Endothelial cell of hepatic sinusoid (primary cell): ENCODE measurements around the gene SUCO.
"Not testable (repeated sequence)": the region's sequence is repeated elsewhere in the genome, so short reads cannot be mapped to it uniquely, and the experiment has no call there.

Source experiments
- in situ Hi-C: cut with HindIII; loops from 2 replicates; pipeline ENCODE4 v1.10.0; 2017; ENCODE audit warnings: low sequenced_read_pairs

SUCO gene

DNA sequence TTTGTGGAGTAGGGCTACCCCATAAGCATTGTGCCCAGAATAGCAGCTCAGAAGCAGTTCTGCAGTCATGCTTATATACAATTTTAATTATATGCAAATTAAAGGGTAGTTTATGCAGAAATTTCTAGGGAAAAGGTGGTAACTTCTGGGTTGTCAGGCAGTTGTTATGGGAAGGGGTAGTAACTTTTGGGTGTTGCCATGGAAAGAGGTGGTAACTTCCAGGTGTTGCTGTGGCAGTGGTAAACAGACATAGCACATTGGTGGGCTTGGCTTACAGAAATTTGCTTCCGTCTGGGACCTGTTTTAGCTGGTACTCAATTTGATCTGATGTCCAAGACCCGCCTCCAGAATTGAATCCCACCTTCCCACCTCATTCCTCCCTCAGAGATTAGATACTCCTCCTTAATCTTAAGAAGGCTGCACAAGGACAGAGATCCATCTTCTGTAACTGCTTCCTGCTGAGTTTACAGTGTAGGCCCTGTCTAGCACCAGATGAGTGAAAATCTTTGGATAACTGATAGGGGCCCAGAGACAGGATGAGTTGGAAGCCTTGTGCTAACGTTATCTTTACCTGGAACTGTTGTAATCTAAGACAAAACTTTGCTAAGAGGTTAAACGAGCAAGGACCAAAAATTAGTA, 26.7 kb downstream of the SUCO start:
- in situ Hi-C loops: no loop called here

- in situ Hi-C loops: no loop called here
Observed at GRCh38 chr1:172561252-172561651, 28.3 kb downstream of the SUCO start.

- in situ Hi-C loops: no loop called here
Observed at GRCh38 chr1:172566196-172566997, 33.4 kb downstream of the SUCO start.

GRCh38 chr1:172567720-172568119, 34.8 kb downstream of the SUCO start:
- in situ Hi-C loops: no loop called here

DNA sequence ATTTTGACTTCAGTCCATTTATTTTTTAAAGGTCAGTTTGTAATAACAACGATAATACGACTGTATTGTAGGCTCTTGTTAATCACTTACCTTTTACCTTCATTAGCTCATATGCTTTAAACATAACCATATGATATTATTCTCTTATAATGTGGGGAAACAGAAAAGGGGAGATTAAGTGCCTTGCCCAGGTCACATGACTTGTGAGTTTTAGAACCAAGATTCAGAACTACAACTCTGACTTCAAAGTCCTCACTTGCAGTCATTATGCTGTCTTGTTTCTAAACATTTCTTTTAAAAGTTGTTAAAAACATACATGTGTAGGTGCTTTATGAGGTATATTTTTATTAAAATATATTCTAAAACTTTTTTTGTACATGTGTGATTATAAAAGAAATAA, 41.1 kb downstream of the SUCO start:
- in situ Hi-C loops: no loop called here

- in situ Hi-C loops: no loop called here
Observed at GRCh38 chr1:172578586-172578985, 45.6 kb downstream of the SUCO start.

DNA sequence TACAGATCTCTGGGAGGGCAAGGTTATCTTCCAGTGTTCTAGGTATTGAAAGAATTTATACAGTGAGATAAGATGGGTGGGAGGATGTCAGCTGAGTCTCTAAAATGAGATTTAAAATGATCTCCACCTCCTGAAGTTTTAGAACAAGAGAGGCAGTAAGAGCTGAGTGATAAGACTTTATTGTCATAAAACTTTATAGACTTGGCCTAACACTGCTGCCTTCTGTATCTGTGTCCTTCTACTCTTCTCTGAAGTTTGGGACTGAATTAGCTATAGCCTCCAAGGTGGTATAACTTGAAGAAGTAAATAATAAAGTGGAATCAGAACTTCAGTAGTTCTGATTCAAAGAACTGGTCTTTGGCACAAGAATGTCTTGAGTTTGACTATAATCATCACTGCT, 48.3 kb downstream of the SUCO start:
- in situ Hi-C loops: no loop called here

- in situ Hi-C loops: no loop called here
Observed at GRCh38 chr1:172581779-172582178, 48.8 kb downstream of the SUCO start.

GRCh38 chr1:172582889-172583288, 49.9 kb downstream of the SUCO start:
- in situ Hi-C loops: no loop called here

GRCh38 chr1:172585348-172585747, 52.4 kb downstream of the SUCO start:
- in situ Hi-C loops: loop anchor here (5.0 kb wide), 1 partner anchor 72 kb away; the partner anchor contains the start of gene FASLG

DNA sequence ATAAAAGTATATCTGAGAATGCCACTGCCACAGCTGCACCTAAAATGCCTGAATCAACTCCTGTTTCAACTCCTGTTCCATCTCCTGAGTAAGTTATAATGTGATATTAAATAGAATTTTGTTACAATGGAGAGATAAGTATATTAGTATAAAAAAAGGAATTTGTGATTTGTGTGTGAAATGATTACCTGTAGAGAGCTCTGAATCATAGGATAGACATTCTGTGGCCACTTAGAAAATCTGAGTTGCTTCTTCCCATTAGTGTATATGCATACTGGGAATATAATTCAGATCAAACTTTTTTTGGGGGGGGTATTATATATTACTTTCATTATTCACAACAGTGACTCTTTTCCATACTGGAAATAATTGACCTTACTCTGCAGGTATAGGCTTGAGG, 52.9 kb downstream of the SUCO start:
- in situ Hi-C loops: loop anchor here (5.0 kb wide), 1 partner anchor 71 kb away; the partner anchor contains the start of gene FASLG

- in situ Hi-C loops: loop anchor here (5.0 kb wide), 1 partner anchor 69 kb away; the partner anchor contains the start of gene FASLG
Observed at GRCh38 chr1:172588296-172589291, 55.6 kb downstream of the SUCO start.

DNA sequence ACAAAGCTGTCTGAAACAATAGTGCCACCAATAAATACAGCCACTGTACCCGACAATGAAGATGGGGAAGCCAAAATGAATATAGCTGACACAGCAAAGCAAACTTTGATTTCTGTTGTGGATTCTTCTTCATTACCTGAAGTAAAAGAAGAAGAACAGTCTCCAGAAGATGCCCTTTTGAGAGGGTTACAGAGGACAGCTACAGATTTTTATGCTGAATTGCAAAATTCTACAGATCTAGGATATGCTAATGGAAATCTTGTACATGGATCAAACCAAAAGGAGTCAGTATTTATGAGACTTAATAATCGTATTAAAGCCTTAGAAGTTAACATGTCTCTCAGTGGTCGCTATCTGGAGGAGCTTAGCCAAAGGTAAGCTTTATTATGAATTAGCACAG, 56.6 kb downstream of the SUCO start:
- in situ Hi-C loops: loop anchor here (5.0 kb wide), 1 partner anchor 68 kb away; the partner anchor contains the start of gene FASLG

GRCh38 chr1:172591429-172591828, 58.5 kb downstream of the SUCO start:
- in situ Hi-C loops: not testable (repeated sequence)

DNA sequence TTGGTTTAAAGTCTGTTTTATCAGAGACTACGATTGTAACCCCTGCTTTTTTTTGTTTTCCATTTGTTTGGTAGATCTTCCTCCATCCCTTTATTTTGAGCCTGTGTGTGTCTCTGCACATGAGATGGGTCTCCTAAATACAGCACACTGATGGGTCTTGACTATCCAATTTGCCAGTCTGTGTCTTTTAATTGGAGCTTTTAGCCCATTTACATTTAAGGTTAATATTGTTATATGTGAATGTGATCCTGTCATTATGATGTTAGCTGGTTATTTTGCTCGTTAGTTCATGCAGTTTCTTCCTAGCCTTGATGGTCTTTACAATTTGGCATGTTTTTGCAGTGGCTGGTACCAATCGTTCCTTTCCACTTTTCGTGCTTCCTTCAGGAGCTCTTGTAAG, 62.1 kb downstream of the SUCO start:
- in situ Hi-C loops: not testable (repeated sequence)

- in situ Hi-C loops: not testable (repeated sequence)
Observed at GRCh38 chr1:172596782-172597181, 63.8 kb downstream of the SUCO start.

DNA sequence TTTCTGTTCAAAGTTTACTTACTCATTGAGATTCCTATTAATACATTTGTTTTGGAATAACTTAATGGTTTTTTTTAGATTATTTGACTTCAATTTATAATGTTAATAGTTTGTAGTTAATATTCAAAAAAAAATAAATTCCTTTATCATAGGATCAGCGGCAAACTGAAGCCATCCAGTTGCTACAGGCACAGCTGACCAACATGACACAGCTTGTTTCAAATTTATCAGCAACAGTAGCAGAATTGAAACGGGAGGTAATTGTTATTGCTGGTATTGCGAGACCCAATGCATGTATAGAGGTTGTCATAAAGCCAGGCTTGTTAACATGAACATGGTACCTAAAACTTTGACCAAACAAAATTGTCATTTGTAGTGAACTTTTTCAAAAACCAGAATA, 67.0 kb downstream of the SUCO start:
- in situ Hi-C loops: no loop called here

DNA sequence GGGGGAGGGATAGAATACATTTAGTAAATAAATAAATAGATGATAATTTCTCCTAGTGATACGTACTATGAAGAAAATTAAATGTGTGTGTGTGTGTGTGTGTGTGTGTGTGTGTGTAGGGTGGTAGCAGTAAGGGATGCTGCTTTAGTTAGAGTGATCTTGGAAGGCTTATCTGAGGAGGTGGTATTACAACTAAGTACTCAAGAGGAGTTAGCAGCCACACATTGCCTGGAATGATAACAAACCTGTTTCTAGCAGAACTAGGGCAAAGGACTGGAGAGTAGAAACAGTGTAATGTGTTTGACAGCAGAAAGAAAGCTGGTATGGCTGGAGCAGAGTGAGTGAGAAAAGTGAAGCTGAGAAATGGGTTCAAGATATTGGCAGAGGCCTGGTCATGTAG, 67.7 kb downstream of the SUCO start:
- in situ Hi-C loops: no loop called here

DNA sequence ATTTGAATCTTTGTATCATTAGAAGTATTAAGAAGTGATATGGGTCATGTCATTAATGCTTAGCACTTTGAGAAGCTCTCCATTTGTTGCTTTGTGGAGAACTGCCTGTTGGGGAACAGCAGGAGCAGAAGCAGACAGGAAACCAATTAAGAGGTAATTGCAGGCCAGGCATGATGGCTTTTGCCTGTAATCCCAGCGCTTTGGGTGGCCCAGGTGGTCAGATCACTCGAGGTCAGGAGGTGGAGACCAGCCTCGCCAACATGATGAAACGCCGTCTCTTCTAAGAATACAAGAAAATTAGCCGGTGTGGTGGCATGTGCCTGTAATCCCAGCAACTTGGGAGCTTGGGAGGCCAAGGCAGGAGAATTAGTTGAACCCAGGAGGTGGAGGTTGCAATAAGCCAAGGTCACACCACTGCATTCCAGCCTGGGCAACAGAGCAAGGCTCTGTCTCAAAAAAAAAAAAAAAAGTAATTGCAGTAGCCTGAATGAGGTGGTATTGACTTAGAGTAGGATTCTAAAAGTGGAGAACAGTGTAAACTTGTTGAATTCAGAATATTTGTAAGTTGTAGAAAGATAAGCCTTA, 68.2 kb downstream of the SUCO start:
- in situ Hi-C loops: no loop called here

DNA sequence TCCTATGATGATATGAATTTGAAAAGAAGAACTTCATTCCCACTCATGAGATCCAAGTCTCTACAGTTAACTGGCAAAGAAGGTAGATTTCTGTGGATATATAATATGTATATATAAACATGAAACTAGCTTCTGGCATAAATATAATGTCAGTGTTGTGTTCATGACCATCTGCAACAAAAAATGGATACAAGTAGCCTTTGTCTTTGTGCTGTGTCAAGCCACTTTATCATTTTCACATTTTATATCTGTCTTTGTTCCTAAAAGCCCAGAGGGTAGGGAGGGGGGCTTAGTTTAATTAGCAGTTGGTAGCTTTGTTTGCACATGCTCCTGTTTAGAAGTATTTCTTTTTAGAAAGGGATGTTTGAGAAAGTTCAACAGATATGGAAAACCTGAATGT, 69.8 kb downstream of the SUCO start:
- in situ Hi-C loops: no loop called here

DNA sequence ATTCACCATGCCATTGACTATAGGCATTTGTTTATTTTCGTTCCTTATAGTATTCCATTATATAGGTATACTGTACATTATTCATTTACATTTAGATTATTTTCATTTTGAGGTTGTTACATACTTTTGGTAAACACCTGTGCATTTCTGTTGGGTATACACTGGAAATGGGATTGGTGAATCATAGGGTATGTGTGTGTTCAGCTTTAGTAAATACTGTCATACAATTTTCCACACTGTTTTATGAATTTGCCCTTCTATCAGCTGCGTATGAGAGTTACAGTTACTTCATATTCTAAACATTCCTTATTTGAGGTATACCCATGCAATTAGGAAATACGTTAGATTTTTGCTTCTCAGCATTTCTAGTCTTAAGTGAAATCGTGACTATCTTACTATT, 70.9 kb downstream of the SUCO start:
- in situ Hi-C loops: no loop called here
